ENCODE measurements around the gene TUBA1B.

GRCh38 chr12:49174218-49174617 lies 43.0 kb upstream of the TUBA1B start:
- TF ChIP-seq CREB5 (CRISPR knock-in tag; IDR thresholded peaks at IDR 0.05; ENCODE audit: low read depth) (no peak), OSR1 (CRISPR knock-in tag; IDR thresholded peaks at IDR 0.05) (no peak), PATZ1 (CRISPR knock-in tag; IDR thresholded peaks at IDR 0.05; ENCODE audit: borderline replicate concordance) (no peak), ZFP30 (CRISPR knock-in tag; IDR thresholded peaks at IDR 0.05) (no peak)
